ENCODE measurements around the gene ERI3. TPM values are rescaled to one million over a fixed set of nuclear protein-coding genes. Genes with fewer than 3 reads are reported as not detected.

The ERI3 gene
- total and polyA plus RNA-seq, 2 of the 13 experiments (the other 11 are each of a cell fraction or from before 2014, with no cell fraction given): 35.6 to 35.9 TPM

DNA sequence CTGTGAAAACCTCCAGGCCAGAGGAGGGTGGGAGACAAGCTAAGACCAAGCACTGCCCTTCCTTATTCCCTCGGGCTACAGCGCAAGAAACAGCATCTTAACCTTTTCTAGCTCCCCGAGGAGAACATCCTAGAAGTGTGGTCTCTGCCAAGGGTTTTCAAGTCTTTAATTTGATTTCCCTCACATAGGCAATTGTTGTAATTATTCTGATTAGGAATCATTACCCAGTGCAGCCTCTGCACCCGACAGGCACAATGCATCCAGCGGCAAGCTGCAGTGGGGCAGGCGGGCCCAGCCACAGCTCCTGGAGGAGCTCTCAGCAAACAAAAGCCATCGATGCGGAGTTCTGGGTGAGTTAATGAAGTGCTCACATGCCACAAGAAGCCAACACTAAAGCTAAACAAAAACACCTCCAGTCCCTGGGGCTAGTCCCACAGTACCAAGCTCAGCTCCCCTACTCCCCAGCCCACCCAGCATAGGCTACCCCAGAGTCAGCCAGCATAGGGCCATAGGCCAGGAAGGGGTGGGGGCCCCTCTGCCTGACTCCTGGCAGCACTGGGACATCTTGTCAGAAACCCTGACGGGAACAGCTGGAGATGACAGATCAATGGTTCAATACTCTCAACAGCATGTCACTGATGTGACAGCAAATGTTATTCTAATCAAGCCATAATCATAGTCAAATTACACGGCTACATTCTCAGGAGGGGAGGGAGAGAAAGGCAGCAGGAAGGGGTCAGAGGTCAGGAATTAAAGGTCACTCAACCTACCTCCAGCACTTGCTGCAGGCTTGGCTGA, 42.5 kb downstream of the ERI3 start (continued):
- TF ChIP-seq, protein P1, sequence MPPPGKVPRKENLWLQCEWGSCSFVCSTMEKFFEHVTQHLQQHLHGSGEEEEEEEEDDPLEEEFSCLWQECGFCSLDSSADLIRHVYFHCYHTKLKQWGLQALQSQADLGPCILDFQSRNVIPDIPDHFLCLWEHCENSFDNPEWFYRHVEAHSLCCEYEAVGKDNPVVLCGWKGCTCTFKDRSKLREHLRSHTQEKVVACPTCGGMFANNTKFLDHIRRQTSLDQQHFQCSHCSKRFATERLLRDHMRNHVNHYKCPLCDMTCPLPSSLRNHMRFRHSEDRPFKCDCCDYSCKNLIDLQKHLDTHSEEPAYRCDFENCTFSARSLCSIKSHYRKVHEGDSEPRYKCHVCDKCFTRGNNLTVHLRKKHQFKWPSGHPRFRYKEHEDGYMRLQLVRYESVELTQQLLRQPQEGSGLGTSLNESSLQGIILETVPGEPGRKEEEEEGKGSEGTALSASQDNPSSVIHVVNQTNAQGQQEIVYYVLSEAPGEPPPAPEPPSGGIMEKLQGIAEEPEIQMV (CRISPR knock-in tag; IDR thresholded peaks at IDR 0.05; ENCODE audit: low read depth): no peak

DNA sequence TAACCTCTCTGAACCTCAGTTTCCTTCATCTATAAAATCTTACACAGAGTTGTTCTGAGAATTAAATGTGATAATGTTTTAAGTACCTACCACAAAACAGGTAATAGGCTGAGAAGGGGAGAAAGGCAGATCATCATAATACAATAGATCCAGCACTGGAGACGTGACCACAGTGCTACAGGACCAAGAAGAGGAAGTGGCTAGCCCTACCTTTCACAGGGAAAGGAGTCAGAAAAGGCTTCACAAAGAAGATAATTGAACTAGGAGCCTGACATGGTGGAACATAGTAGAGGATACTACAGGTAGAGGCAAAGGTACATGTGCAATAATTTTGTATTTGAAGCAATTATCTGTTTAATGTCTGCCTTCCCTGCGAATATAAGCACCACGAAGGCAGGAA, 45.1 kb downstream of the ERI3 start:
- H3K4me2 ChIP-seq (ENCODE audit: low read depth, low read length): no peak overlapping the region

More for the DNA sequence above, 45.1 kb downstream of the ERI3 start:
- Histone ChIP-seq H3K36me3 (replicated peaks in 1 of 2; ENCODE audit: control insufficient read depth in 1 of 2, insufficient read depth in 2 of 2, low read length in 2 of 2) (peaks cover 31 to 81% of the 10 kb centered on the region in 2 experiments), H3K27me3 (ENCODE audit: control insufficient read depth in 1 of 2, insufficient read depth in 2 of 2, low read length in 2 of 2) (no peaks in the 10 kb centered on the region), H3K4me1 (ENCODE audit: insufficient read depth, low read length) (no peaks in the 10 kb centered on the region), H3K9me3 (ENCODE audit: low read length) (no peaks in the 10 kb centered on the region), H3K27ac (ENCODE audit: extremely low read length, insufficient read depth, low read length) (no peak overlapping the region), H2AFZ (ENCODE audit: low read length) (no peak overlapping the region), H3K4me3 (replicated peaks in 1 of 3; ENCODE audit: insufficient read depth in 1 of 3, low read depth in 2 of 3, low read length in 3 of 3) (no peak overlapping the region), H3K9ac (ENCODE audit: insufficient read depth, low read depth, low read length) (no peak overlapping the region), H4K20me1 (ENCODE audit: insufficient read depth, low read length) (no peaks in the 10 kb centered on the region), H3K79me2 (ENCODE audit: insufficient read depth, low read length) (no peaks in the 10 kb centered on the region)
- POLR2A ChIA-PET: no interaction called here
- ATAC-seq: no peak
- DNase-seq (ENCODE audit: low spot score): no peak
- CTCF ChIA-PET (ENCODE audit: low intra/inter-chr PET ratio, low total read pairs): no interaction called here
- intact Hi-C loops (cut with micrococcal nuclease; ENCODE audit: unreplicated experiment) (no loop called here), in situ Hi-C loops (cut with HindIII; ENCODE audit: extremely low pct_ligation_motif_present, low pct_unique_long_range_greater_than_20kb) (no loop called here)
- BruUV-seq (replicated peaks): no TSS peak
- WGBS (ENCODE audit: low lambda C conversion rate): 93% methylated on average over 3 of the region's 3 CpGs
- FAIRE-seq: no peak
- TF ChIP-seq, protein P2, sequence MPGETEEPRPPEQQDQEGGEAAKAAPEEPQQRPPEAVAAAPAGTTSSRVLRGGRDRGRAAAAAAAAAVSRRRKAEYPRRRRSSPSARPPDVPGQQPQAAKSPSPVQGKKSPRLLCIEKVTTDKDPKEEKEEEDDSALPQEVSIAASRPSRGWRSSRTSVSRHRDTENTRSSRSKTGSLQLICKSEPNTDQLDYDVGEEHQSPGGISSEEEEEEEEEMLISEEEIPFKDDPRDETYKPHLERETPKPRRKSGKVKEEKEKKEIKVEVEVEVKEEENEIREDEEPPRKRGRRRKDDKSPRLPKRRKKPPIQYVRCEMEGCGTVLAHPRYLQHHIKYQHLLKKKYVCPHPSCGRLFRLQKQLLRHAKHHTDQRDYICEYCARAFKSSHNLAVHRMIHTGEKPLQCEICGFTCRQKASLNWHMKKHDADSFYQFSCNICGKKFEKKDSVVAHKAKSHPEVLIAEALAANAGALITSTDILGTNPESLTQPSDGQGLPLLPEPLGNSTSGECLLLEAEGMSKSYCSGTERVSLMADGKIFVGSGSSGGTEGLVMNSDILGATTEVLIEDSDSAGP (CRISPR knock-in tag; IDR thresholded peaks at IDR 0.05; ENCODE audit: borderline replicate concordance): no peak
